ENCODE measurements around the gene RTRAF.

GRCh38 chr14:52002542-52002941 lies 13.2 kb downstream of the RTRAF start:
- TF ChIP-seq POLR2A (IDR thresholded peaks at IDR 0.05) (no peak), EP300 (IDR thresholded peaks at IDR 0.05) (no peak), CTCF (IDR thresholded peaks at IDR 0.05) (no peak)

All from ovary (tissue), 3 donors.